Breast epithelium (tissue), 3 donors: Measurements from ENCODE around the gene OSR1.

Source experiments
- CTCF ChIP-seq, 3 donors: fragments of 450-650 bp; IDR thresholded peaks; one replicate each; pipeline ENCODE4 v1.5.1; 2016 to 2017; ENCODE audit warnings: antibody characterized with exemption in 3 of 3, mild to moderate bottlenecking in 3 of 3, moderate library complexity in 3 of 3
- POLR2A ChIP-seq: fragments of 450-650 bp; IDR thresholded peaks from one replicate; pipeline ENCODE4 v1.6.1; 2016; ENCODE audit warnings: antibody characterized with exemption, mild to moderate bottlenecking, moderate library complexity

GRCh38 chr2:19355931-19356544 lies 2.4 kb downstream of the OSR1 start:
- no peak for TF ChIP-seq CTCF (IDR thresholded peaks at IDR 0.05)
- TF ChIP-seq POLR2A: no peak
